ENCODE data around the gene TRERF1.

TRERF1 gene

GRCh38 chr6:42315991-42316970, 135.4 kb downstream of the TRERF1 start:
- TF ChIP-seq CTCF (IDR thresholded peaks at IDR 0.05): no peak
- no peaks in the 10 kb centered on the region for H3K9me3 ChIP-seq
- peak in 1 of 2 donors; percentile 57 for DNase-seq
- H3K27me3 ChIP-seq: no peaks in the 10 kb centered on the region
- no peak overlapping the region for H3K4me3 ChIP-seq
- intact Hi-C loops (cut with DNase I; ENCODE audit: low total_unique reads): no loop called here
- peaks cover 0 to 21% (median 2%) of the 10 kb centered on the region in 4 donors for H3K4me1 ChIP-seq
- H3K27ac ChIP-seq: peak overlapping the region in 1 of 2 donors; percentile 4
- H3K36me3 ChIP-seq: no peaks in the 10 kb centered on the region

GRCh38 chr6:42315259-42315990, 136.3 kb downstream of the TRERF1 start:
- Histone ChIP-seq H3K36me3 (no peaks in the 10 kb centered on the region), H3K27ac (no peak overlapping the region), H3K4me1 (peaks cover 0 to 21% (median 2%) of the 10 kb centered on the region in 4 donors), H3K27me3 (no peaks in the 10 kb centered on the region), H3K4me3 (no peak overlapping the region), H3K9me3 (no peaks in the 10 kb centered on the region)
- TF ChIP-seq CTCF (IDR thresholded peaks at IDR 0.05): no peak
- intact Hi-C loops (cut with DNase I; ENCODE audit: low total_unique reads): no loop called here
- DNase-seq: no peak

- no peak for DNase-seq
- intact Hi-C loops (cut with DNase I; ENCODE audit: low total_unique reads): no loop called here
- H3K4me1 ChIP-seq: peaks cover 0 to 21% (median 2%) of the 10 kb centered on the region in 4 donors
- H3K27me3 ChIP-seq: no peaks in the 10 kb centered on the region
- no peaks in the 10 kb centered on the region for H3K36me3 ChIP-seq
- H3K4me3 ChIP-seq: no peak overlapping the region
- H3K9me3 ChIP-seq: no peaks in the 10 kb centered on the region
- TF ChIP-seq CTCF (IDR thresholded peaks at IDR 0.05): no peak
- H3K27ac ChIP-seq: no peak overlapping the region
Observed at GRCh38 chr6:42314571-42315258, 137.0 kb downstream of the TRERF1 start.

- H3K4me3 ChIP-seq: no peak overlapping the region
- TF ChIP-seq CTCF (IDR thresholded peaks at IDR 0.05): no peak
- no peak overlapping the region for H3K27ac ChIP-seq
- intact Hi-C loops (cut with DNase I; ENCODE audit: low total_unique reads): no loop called here
- no peak for DNase-seq
- H3K4me1 ChIP-seq: peaks cover 0 to 21% (median 2%) of the 10 kb centered on the region in 4 donors
- H3K27me3 ChIP-seq: no peaks in the 10 kb centered on the region
- no peaks in the 10 kb centered on the region for H3K9me3 ChIP-seq
- H3K36me3 ChIP-seq: no peaks in the 10 kb centered on the region
Observed at GRCh38 chr6:42313941-42314570, 137.7 kb downstream of the TRERF1 start.

GRCh38 chr6:42313038-42313437, 138.7 kb downstream of the TRERF1 start:
- intact Hi-C loops (cut with DNase I; ENCODE audit: low total_unique reads): no loop called here
- TF ChIP-seq CTCF (IDR thresholded peaks at IDR 0.05): no peak
- Histone ChIP-seq H3K9me3 (no peaks in the 10 kb centered on the region), H3K27me3 (no peaks in the 10 kb centered on the region), H3K4me1 (peaks cover 0 to 21% (median 2%) of the 10 kb centered on the region in 4 donors), H3K4me3 (no peak overlapping the region), H3K27ac (no peak overlapping the region), H3K36me3 (no peaks in the 10 kb centered on the region)
- no peak for DNase-seq

All from tibial artery (tissue), 4 donors.